Right lobe of liver (tissue), 6 donors: Measurements from ENCODE around the gene FAS. TPM values are rescaled to one million over a fixed set of nuclear protein-coding genes. Genes with fewer than 3 reads are reported as not detected.

Source experiments
- ATAC-seq, 4 donors: fragments of 200-7000 bp; cut with Tn5 transposase; one replicate each; pipeline ENCODE4 v1.9.1; 2020; ENCODE audit warnings: mild to moderate bottlenecking in 4 of 4, moderate library complexity in 4 of 4
- DNase-seq, 3 donors: peaks; one replicate each; pipeline ENCODE4 v3.0.0-alpha.2; 2020
- H3K27ac ChIP-seq, 3 donors: fragments of 200-600 bp; one replicate each; pipeline ENCODE4 v1.8.0; 2022
- H3K27me3 ChIP-seq, 2 donors: fragments of 200-600 bp; one replicate each; pipeline ENCODE4 v1.8.0; 2022
- H3K36me3 ChIP-seq, 4 donors: fragments of 200-600 bp; sonication (generic) in 1 of 4; one replicate each; pipeline versions ENCODE4 v1.5.1 to v1.8.0; 2017 to 2022; ENCODE audit warnings: control low read depth in 1 of 4
- H3K4me1 ChIP-seq, 4 donors: fragments of 200-600 bp; sonication (generic) in 1 of 4; one replicate each; pipeline versions ENCODE4 v1.5.1 to v1.8.0; 2017 to 2022; ENCODE audit warnings: control low read depth in 1 of 4
- H3K4me3 ChIP-seq, 3 donors: fragments of 200-600 bp; one replicate each; pipeline ENCODE4 v1.8.0; 2022
- H3K9me3 ChIP-seq, 4 donors: fragments of 200-600 bp; sonication (generic) in 1 of 4; one replicate each; pipeline versions ENCODE4 v1.5.1 to v1.8.0; 2017 to 2022; ENCODE audit warnings: control low read depth in 1 of 4
- POLR2A ChIP-seq: fragments of 450-650 bp; IDR thresholded peaks from one replicate; pipeline ENCODE4 v1.6.1; 2017; ENCODE audit warnings: antibody characterized with exemption, mild to moderate bottlenecking
- WGBS: methylation state at CpG from one replicate; pipeline ENCODE4 v1.1.6; 2018; ENCODE audit warnings: low coverage, low lambda C conversion rate; ENCODE audit not compliant: insufficient coverage; ENCODE audit errors: missing lambda C conversion rate; 5-methylcytosine and 5-hydroxymethylcytosine counted together
- intact Hi-C, 2 donors: fragments of 100-400 bp; cut with DNase I; formaldehyde crosslinking; loops; one replicate each; pipeline versions ENCODE4 v1.11.2 to v1.14.1; 2022
- total RNA-seq, 6 experiments: library from RNA; depleted of rRNA in 2 of 6; stranded (reverse); fragments of >200 nt in 2 of 6; fragmentation: NEBNext Ultra II Directional in 3 of 6; extraction: Animal tissue kit (Norgen Biotek cat#: 25700) in 3 of 6; gene quantifications; one replicate each; pipeline versions ENCODE4 v1.1.0 to v1.2.4, GENCODE V29; 2016 to 2023
- TF ChIP-seq, protein P1 (sequence below), 4 donors: fragments of 200-600 bp in 3 of 4; fragments of 450-650 bp in 1 of 4; IDR thresholded peaks; one replicate each; pipeline versions ENCODE4 v1.5.1 to v1.8.0; 2016 to 2022; ENCODE audit warnings: antibody characterized with exemption in 4 of 4, mild to moderate bottlenecking in 2 of 4
- donor health status: DM: no; HTN: yes; CAD: no.
- donor health status: DM: no; HTN: no; CAD: no.
- donor health status: DM: no; HTN: no; CAD: no.
- donor health status: DM: no; HTN: yes; CAD: no.
- donor health status: DM: no; HTN: yes; CAD: no.

The FAS gene
- total RNA-seq, 6 experiments from 2014 or later = 9.0 to 22.3 (median 18.9) TPM

DNA sequence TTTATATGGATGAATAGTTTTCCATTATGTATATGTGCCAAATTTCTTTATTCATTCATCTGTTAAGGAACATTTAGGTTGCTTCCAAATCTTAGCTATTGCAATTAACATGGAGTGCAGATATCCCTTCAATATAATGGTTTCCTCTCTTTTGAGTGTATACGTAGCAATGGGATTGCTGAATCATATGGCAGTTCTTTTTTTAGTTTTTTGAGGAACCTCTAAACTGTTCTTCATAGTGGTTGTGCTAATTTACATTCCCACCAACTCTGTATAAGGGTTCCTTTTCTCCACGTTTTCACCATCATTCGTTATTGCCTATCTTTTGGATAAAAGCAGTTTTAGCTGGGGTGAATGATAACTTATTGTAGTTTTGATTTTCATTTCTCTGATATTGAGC lies 46.5 kb downstream of the FAS start:
- ATAC-seq (no peak), DNase-seq (no peak)
- Histone ChIP-seq H3K27ac (no peak overlapping the region), H3K27me3 (no peaks in the 10 kb centered on the region), H3K4me3 (no peak overlapping the region), H3K36me3 (no peaks in the 10 kb centered on the region), H3K4me1 (no peaks in the 10 kb centered on the region), H3K9me3 (no peaks in the 10 kb centered on the region)
- TF ChIP-seq POLR2A = no peak
- TF ChIP-seq, protein P1, sequence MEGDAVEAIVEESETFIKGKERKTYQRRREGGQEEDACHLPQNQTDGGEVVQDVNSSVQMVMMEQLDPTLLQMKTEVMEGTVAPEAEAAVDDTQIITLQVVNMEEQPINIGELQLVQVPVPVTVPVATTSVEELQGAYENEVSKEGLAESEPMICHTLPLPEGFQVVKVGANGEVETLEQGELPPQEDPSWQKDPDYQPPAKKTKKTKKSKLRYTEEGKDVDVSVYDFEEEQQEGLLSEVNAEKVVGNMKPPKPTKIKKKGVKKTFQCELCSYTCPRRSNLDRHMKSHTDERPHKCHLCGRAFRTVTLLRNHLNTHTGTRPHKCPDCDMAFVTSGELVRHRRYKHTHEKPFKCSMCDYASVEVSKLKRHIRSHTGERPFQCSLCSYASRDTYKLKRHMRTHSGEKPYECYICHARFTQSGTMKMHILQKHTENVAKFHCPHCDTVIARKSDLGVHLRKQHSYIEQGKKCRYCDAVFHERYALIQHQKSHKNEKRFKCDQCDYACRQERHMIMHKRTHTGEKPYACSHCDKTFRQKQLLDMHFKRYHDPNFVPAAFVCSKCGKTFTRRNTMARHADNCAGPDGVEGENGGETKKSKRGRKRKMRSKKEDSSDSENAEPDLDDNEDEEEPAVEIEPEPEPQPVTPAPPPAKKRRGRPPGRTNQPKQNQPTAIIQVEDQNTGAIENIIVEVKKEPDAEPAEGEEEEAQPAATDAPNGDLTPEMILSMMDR (IDR thresholded peaks at IDR 0.05) = no peak
- 43% methylated on average over 3 of the region's 3 CpGs for WGBS
- intact Hi-C loops = no loop called here

DNA sequence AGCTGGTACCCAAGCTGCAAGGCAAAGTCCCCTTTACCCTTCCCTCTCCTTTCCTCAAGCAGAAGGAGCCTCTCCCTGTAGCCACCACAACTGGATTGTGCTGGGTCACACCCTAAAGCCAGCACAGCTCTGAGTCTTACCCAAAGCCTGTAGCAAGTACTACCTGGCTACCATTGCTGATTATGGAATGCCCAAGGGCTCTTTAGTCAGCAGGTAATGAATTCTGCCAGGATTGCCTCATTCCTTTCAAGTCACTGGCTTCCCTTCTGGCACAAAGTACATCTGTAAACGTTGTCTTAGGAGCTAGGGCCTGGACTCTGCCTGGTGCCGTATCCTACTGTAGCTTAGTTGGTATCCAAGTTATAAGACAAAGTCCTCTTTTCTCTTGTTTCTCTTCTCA lies 52.0 kb downstream of the FAS start:
- DNase-seq = no peak
- Histone ChIP-seq H3K4me1 (no peaks in the 10 kb centered on the region), H3K36me3 (no peaks in the 10 kb centered on the region), H3K9me3 (no peaks in the 10 kb centered on the region), H3K27ac (no peak overlapping the region), H3K27me3 (no peaks in the 10 kb centered on the region), H3K4me3 (no peak overlapping the region)
- TF ChIP-seq, protein P1 (IDR thresholded peaks at IDR 0.05) = no peak
- TF ChIP-seq POLR2A = no peak
- intact Hi-C loops = no loop called here
- no peak for ATAC-seq
- WGBS = 88% methylated on average over 2 of the region's 2 CpGs

DNA sequence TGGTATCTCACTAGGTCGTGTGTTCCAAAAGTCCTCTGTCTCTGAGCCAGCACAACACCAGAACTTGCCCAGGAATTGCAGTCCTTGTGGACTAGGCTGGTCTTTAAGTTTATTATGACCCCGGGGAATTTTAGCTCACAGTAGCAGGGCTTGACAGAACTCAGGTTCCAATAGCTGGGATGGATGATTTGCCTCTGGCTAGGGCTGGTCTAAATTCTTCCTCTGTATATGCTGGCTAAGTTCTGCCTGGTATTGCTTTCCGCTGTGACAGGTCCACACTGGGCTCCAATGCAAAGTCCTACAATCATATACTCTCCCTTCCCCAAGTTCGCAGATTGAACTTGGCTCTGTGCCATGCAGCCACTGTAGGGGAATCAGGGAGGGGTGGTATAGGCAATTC lies 52.5 kb downstream of the FAS start:
- ATAC-seq = no peak
- TF ChIP-seq, protein P1 (IDR thresholded peaks at IDR 0.05) = no peak
- TF ChIP-seq POLR2A = no peak

DNA sequence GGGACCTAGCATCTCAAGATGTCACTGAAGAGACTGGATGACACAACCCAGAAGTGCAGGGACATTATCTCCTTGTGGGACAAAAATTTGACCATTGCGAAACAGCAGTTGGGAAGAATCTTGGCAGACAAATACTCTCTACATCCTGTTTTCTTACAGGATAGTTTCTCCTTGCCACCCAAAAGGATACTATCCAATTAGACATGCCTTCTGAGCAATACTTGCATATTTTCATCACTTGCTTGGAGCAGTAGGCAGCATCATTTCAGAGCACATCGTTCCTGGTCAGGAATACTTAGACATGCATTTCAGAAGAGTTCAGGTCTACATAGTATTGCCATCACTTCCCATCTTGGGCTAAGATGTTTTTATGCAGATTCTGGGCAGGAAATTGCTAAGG lies 56.8 kb downstream of the FAS start:
- 44% methylated on average over 2 of the region's 2 CpGs for WGBS
- H3K36me3 ChIP-seq = no peaks in the 10 kb centered on the region
- no peaks in the 10 kb centered on the region for H3K27me3 ChIP-seq
- no peak overlapping the region for H3K4me3 ChIP-seq
- ATAC-seq = no peak
- no peak for DNase-seq
- no peak for TF ChIP-seq POLR2A
- TF ChIP-seq, protein P1 (IDR thresholded peaks at IDR 0.05) = no peak
- H3K9me3 ChIP-seq = no peaks in the 10 kb centered on the region
- H3K4me1 ChIP-seq = no peaks in the 10 kb centered on the region
- no peak overlapping the region for H3K27ac ChIP-seq
- intact Hi-C loops = no loop called here

More for the DNA sequence above, 52.5 kb downstream of the FAS start:
- Histone ChIP-seq H3K9me3 (no peaks in the 10 kb centered on the region), H3K4me1 (no peaks in the 10 kb centered on the region), H3K4me3 (no peak overlapping the region), H3K27ac (no peak overlapping the region), H3K27me3 (no peaks in the 10 kb centered on the region), H3K36me3 (no peaks in the 10 kb centered on the region)
- 29% methylated on average over 2 of the region's 4 CpGs for WGBS
- intact Hi-C loops = no loop called here
- no peak for DNase-seq

DNA sequence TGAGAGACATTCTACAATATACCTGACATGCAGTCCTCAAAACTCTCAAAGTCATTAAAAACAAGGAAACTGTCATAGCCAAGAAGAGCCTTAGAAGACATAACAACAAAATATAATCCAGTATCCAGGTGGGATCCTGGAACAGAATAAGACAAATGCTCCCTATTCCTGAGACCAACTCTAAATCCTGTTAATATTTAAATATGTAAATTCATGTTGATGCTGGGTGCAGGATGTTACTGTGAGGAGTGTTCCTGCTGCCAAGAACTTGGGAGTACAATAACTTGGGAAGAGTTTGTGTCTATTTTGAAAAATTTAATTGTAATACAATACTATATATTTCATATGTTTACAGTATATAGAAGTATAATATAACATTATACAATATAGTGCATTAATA lies 61.0 kb downstream of the FAS start:
- no peaks in the 10 kb centered on the region for H3K36me3 ChIP-seq
- TF ChIP-seq, protein P1 (IDR thresholded peaks at IDR 0.05) = no peak
- TF ChIP-seq POLR2A = no peak
- H3K27me3 ChIP-seq = no peaks in the 10 kb centered on the region
- no peaks in the 10 kb centered on the region for H3K4me1 ChIP-seq
- H3K4me3 ChIP-seq = no peak overlapping the region
- DNase-seq (no peak), ATAC-seq (no peak)
- intact Hi-C loops = no loop called here
- H3K27ac ChIP-seq = no peak overlapping the region
- H3K9me3 ChIP-seq = no peaks in the 10 kb centered on the region
